HepG2 (cell line): ENCODE measurements around the gene PBLD.
"Not testable (repeated sequence)": the region's sequence is repeated elsewhere in the genome, so short reads cannot be mapped to it uniquely, and the experiment has no call there.

Experiments used
- AHR ChIP-seq: IDR thresholded peaks from 2 replicates; pipeline ENCODE4 v1.6.1; 2018; ENCODE audit warnings: missing genetic modification reagents, missing compliant biosample characterization
- FOXM1 ChIP-seq: sonication (generic); formaldehyde crosslinking; IDR thresholded peaks from 2 replicates; pipeline ENCODE4 v1.5.0; 2020; ENCODE audit warnings: missing genetic modification reagents
- KLF16 ChIP-seq, 2 experiments: sonication (generic) in 1 of 2; formaldehyde crosslinking in 1 of 2; IDR thresholded peaks; 2 replicates each; pipeline versions ENCODE4 v1.6.1 to v1.8.0; 2016 to 2023; ENCODE audit warnings: missing genetic modification reagents in 2 of 2, missing compliant biosample characterization in 1 of 2
- NFIC ChIP-seq: IDR thresholded peaks from 2 replicates; pipeline ENCODE4 v1.6.1; 2012; ENCODE audit warnings: mild to moderate bottlenecking, low read length, inconsistent platforms
- POLR2A ChIP-seq, 2 experiments: IDR thresholded peaks; 2 replicates each; pipeline ENCODE4 v1.6.1; 2011; ENCODE audit warnings: low read depth in 2 of 2, low read length in 2 of 2, mild to moderate bottlenecking in 1 of 2, moderate library complexity in 1 of 2; ENCODE audit not compliant: insufficient read depth in 1 of 2
- ZNF282 ChIP-seq: fragments of 450-650 bp; IDR thresholded peaks from 2 replicates; pipeline ENCODE4 v1.6.1; 2018; ENCODE audit not compliant: partially characterized antibody
- TF ChIP-seq, protein P1 (sequence below): sonication (generic); formaldehyde crosslinking; IDR thresholded peaks from 2 replicates; pipeline ENCODE4 v1.5.0; 2020; ENCODE audit warnings: mild to moderate bottlenecking, missing genetic modification reagents, moderate library complexity
- TF ChIP-seq, protein P2 (sequence below): sonication (generic); formaldehyde crosslinking; IDR thresholded peaks from 2 replicates; pipeline ENCODE4 v1.4.0; 2020; ENCODE audit warnings: missing genetic modification reagents
- TF ChIP-seq, protein P3 (sequence below): sonication (generic); formaldehyde crosslinking; IDR thresholded peaks from 2 replicates; pipeline ENCODE4 v1.8.0; 2022; ENCODE audit warnings: missing genetic modification reagents, mild to moderate bottlenecking, borderline replicate concordance
- TF ChIP-seq, protein P4 (sequence below): sonication (generic); formaldehyde crosslinking; IDR thresholded peaks from 2 replicates; pipeline ENCODE4 v1.4.0; 2020; ENCODE audit warnings: mild to moderate bottlenecking, missing genetic modification reagents
- TF ChIP-seq, protein P5 (sequence below): IDR thresholded peaks from 2 replicates; pipeline ENCODE4 v1.6.1; 2012; ENCODE audit warnings: inconsistent platforms

DNA sequence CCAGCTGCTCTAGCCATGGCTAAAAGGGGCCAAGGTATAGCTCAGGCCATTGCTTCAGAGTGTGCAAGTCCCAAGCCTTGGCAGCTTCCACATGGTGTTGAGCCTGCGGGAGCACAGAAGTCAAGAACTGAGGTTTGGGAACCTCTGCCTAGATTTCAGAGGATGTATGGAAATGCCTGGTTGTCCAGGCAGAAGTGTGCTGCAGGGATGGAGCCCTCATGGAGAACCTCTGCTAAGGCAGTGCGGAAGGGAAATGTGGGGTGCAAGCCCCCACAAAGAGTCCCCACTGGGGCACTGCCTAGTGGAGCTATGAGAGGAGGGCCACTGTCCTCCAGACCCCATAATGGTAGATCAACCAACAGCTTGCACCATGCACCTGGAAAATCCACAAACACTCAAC is 54.9 kb downstream of the PBLD start:
- TF ChIP-seq AHR; FOXM1 (CRISPR knock-in tag); POLR2A (IDR thresholded peaks at IDR 0.05; ENCODE audit: insufficient read depth in 1 of 2, low read depth in 2 of 2, low read length in 2 of 2); NFIC; ZNF282; KLF16 (CRISPR knock-in tag; IDR thresholded peaks at IDR 0.05): not testable (repeated sequence)
- TF ChIP-seq, protein P1, sequence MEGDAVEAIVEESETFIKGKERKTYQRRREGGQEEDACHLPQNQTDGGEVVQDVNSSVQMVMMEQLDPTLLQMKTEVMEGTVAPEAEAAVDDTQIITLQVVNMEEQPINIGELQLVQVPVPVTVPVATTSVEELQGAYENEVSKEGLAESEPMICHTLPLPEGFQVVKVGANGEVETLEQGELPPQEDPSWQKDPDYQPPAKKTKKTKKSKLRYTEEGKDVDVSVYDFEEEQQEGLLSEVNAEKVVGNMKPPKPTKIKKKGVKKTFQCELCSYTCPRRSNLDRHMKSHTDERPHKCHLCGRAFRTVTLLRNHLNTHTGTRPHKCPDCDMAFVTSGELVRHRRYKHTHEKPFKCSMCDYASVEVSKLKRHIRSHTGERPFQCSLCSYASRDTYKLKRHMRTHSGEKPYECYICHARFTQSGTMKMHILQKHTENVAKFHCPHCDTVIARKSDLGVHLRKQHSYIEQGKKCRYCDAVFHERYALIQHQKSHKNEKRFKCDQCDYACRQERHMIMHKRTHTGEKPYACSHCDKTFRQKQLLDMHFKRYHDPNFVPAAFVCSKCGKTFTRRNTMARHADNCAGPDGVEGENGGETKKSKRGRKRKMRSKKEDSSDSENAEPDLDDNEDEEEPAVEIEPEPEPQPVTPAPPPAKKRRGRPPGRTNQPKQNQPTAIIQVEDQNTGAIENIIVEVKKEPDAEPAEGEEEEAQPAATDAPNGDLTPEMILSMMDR (CRISPR knock-in tag): not testable (repeated sequence)
- TF ChIP-seq, protein P2, sequence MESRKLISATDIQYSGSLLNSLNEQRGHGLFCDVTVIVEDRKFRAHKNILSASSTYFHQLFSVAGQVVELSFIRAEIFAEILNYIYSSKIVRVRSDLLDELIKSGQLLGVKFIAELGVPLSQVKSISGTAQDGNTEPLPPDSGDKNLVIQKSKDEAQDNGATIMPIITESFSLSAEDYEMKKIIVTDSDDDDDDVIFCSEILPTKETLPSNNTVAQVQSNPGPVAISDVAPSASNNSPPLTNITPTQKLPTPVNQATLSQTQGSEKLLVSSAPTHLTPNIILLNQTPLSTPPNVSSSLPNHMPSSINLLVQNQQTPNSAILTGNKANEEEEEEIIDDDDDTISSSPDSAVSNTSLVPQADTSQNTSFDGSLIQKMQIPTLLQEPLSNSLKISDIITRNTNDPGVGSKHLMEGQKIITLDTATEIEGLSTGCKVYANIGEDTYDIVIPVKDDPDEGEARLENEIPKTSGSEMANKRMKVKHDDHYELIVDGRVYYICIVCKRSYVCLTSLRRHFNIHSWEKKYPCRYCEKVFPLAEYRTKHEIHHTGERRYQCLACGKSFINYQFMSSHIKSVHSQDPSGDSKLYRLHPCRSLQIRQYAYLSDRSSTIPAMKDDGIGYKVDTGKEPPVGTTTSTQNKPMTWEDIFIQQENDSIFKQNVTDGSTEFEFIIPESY: not testable (repeated sequence)
- TF ChIP-seq, protein P3, sequence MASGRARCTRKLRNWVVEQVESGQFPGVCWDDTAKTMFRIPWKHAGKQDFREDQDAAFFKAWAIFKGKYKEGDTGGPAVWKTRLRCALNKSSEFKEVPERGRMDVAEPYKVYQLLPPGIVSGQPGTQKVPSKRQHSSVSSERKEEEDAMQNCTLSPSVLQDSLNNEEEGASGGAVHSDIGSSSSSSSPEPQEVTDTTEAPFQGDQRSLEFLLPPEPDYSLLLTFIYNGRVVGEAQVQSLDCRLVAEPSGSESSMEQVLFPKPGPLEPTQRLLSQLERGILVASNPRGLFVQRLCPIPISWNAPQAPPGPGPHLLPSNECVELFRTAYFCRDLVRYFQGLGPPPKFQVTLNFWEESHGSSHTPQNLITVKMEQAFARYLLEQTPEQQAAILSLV (CRISPR knock-in tag): not testable (repeated sequence)
- TF ChIP-seq, protein P4, sequence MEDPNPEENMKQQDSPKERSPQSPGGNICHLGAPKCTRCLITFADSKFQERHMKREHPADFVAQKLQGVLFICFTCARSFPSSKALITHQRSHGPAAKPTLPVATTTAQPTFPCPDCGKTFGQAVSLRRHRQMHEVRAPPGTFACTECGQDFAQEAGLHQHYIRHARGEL: not testable (repeated sequence)
- TF ChIP-seq, protein P5, sequence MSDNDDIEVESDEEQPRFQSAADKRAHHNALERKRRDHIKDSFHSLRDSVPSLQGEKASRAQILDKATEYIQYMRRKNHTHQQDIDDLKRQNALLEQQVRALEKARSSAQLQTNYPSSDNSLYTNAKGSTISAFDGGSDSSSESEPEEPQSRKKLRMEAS: not testable (repeated sequence)
